Stimulated activated naive CD8-positive, alpha-beta T cell treated with anti-CD3 and anti-CD28 coated beads, Interleukin-15, Interleukin-2, amounts not matched to agents 100 ng/mL and 50 ng/mL, for 24 hours (primary cell): ENCODE data around the gene DOCK2.

Experiments
- H3K27ac Mint-ChIP-seq: one replicate; pipeline ENCODE4 v1.8.0; 2021; ENCODE audit warnings: mild to moderate bottlenecking, mixed read lengths
- H3K27me3 Mint-ChIP-seq: one replicate; pipeline ENCODE4 v1.8.0; 2021; ENCODE audit warnings: mixed read lengths
- H3K36me3 Mint-ChIP-seq: one replicate; pipeline ENCODE4 v1.8.0; 2021; ENCODE audit warnings: low read depth, mixed read lengths
- H3K4me1 Mint-ChIP-seq: one replicate; pipeline ENCODE4 v1.8.0; 2021; ENCODE audit warnings: low read depth, mixed read lengths
- H3K4me3 Mint-ChIP-seq: one replicate; pipeline ENCODE4 v1.8.0; 2021; ENCODE audit warnings: mild to moderate bottlenecking, mixed read lengths
- H3K9me3 Mint-ChIP-seq: one replicate; pipeline ENCODE4 v1.8.0; 2021; ENCODE audit warnings: mixed read lengths

The DOCK2 gene

DNA sequence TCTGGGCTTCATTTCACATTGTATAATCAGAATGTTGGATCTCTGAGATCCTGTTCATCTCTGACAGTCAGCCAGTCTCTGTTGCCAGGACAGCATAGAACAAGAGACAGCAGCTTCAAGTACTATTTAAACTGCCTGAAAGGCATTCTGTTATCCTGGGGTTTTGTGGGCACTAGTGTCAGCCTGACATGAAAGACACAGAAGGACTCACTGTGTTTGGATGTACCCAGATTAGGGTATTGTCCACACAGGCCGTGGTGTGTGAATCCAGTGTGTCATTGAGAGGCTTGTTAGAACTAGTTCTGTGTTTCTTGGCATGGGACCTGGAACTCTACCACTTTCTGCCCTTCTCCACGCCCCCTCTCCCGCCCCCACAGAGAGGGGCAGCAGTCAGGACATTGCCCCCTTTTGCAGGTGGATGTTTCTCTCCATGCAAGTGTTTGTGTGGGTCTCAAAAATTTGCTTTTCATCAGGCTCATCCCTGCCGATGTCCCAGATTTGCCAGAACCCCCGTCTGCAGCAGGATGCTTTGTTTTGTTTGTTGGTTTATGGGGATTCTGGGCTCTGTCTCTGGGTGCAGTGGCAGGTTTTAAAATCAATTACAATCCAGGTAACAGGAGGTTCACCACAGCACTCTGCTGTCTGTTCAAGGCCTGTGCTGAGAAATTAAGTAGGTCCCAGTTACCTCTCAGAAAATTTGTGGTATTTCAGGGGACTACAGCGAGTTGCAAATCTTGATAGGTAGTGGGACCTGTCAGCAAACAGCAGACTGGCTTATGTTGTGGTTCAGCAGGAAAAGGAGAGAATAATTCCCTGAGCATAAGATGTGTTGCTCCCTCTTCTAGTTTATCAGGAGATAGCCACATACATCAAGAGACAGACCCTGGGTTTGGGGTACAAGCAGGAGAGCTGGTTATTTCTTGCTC is 144.6 kb downstream of the DOCK2 start:
- Mint-ChIP-seq H3K9me3 (no peaks in the 10 kb centered on the region), H3K4me3 (no peak overlapping the region), H3K36me3 (peaks cover 44% of the 10 kb centered on the region), H3K27ac (no peak overlapping the region), H3K27me3 (no peaks in the 10 kb centered on the region), H3K4me1 (peaks cover 18% of the 10 kb centered on the region)

- Mint-ChIP-seq H3K4me1 (no peaks in the 10 kb centered on the region), H3K27ac (no peak overlapping the region), H3K27me3 (no peaks in the 10 kb centered on the region), H3K9me3 (no peaks in the 10 kb centered on the region), H3K4me3 (no peak overlapping the region), H3K36me3 (peaks cover 73% of the 10 kb centered on the region)
Measured at GRCh38 chr5:169785771-169786618, 148.9 kb downstream of the DOCK2 start.

- H3K27ac Mint-ChIP-seq: no peak overlapping the region
- peaks cover 81% of the 10 kb centered on the region for H3K36me3 Mint-ChIP-seq
- no peaks in the 10 kb centered on the region for H3K4me1 Mint-ChIP-seq
Measured at GRCh38 chr5:169788168-169788567, 151.1 kb downstream of the DOCK2 start.

DNA sequence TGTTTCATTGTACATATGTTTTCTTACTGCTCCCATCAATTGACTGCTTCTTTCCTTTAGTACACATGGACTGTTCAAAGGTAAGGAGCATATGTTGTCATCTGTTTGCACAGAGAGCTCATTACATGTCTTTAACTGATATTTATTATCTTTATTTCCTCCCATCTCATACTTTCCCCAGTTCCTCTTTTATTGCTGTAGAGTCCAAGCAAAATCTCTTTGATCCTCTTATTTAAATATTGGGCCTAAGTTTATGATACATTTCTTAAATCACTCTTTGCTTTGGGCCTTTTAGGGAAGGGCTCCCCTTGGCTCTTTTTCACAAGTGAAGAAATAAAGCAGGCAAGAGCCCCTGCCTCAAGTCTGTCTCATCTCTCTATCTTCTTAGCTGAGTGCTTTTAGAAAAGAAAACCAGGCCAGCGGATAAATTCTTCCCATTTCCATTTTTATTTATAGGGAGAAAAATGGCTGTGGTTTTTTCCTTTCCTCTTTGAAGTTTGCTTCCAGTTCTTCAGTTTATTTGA is 152.4 kb downstream of the DOCK2 start:
- H3K36me3 Mint-ChIP-seq: peaks cover 82% of the 10 kb centered on the region
- no peaks in the 10 kb centered on the region for H3K27me3 Mint-ChIP-seq
- no peak overlapping the region for H3K27ac Mint-ChIP-seq
- H3K4me3 Mint-ChIP-seq: no peak overlapping the region
- H3K4me1 Mint-ChIP-seq: no peaks in the 10 kb centered on the region
- H3K9me3 Mint-ChIP-seq: no peaks in the 10 kb centered on the region

More at GRCh38 chr5:169788168-169788567, 151.1 kb downstream of the DOCK2 start:
- no peak overlapping the region for H3K4me3 Mint-ChIP-seq
- H3K9me3 Mint-ChIP-seq: no peaks in the 10 kb centered on the region
- H3K27me3 Mint-ChIP-seq: no peaks in the 10 kb centered on the region

DNA sequence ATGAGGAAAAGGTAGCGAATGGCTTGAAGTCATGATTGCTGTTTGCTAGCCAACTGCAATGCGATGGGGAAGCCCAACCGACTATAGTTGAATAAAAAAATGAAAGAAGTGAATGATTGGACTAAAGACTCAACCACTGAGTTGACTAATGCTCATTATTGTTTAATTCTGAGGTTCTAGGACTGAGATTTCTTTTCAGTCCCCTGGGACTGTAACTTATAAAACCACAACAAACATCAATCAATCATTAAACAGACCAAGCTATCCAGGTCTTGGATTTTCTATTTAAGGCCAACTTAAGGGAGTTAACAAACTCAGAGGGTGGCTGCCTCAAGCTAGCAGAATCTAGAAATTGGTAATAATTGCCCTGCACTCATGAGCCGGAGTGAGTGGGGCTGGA is 154.2 kb downstream of the DOCK2 start:
- H3K27me3 Mint-ChIP-seq: no peaks in the 10 kb centered on the region
- no peak overlapping the region for H3K4me3 Mint-ChIP-seq
- peaks cover 80% of the 10 kb centered on the region for H3K36me3 Mint-ChIP-seq
- no peak overlapping the region for H3K27ac Mint-ChIP-seq
- H3K9me3 Mint-ChIP-seq: no peaks in the 10 kb centered on the region
- peaks cover 13% of the 10 kb centered on the region for H3K4me1 Mint-ChIP-seq

DNA sequence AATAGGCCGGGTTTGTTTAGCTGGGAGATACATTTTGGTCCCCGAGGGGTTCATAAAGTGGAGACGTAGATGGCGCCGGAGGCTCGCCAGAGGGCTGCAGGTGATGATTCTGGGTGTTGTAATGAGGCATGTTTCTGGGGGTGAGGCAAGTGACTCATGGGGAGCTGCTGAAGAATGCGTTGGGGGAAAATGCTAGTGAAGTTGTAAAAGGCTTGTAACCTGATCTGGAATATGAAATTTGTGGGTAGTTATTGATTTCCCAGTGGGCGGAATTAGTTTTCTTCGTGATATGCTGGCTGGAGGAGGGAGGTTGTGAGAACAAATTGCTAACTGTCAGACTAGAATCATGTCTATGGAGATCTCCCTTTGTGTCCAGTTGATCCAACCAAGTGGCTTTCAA is 158.3 kb downstream of the DOCK2 start:
- peaks cover 29% of the 10 kb centered on the region for H3K4me1 Mint-ChIP-seq
- H3K9me3 Mint-ChIP-seq: no peaks in the 10 kb centered on the region
- H3K27ac Mint-ChIP-seq: peak overlapping the region; percentile 80
- H3K4me3 Mint-ChIP-seq: no peak overlapping the region
- no peaks in the 10 kb centered on the region for H3K27me3 Mint-ChIP-seq
- peaks cover 82% of the 10 kb centered on the region for H3K36me3 Mint-ChIP-seq

DNA sequence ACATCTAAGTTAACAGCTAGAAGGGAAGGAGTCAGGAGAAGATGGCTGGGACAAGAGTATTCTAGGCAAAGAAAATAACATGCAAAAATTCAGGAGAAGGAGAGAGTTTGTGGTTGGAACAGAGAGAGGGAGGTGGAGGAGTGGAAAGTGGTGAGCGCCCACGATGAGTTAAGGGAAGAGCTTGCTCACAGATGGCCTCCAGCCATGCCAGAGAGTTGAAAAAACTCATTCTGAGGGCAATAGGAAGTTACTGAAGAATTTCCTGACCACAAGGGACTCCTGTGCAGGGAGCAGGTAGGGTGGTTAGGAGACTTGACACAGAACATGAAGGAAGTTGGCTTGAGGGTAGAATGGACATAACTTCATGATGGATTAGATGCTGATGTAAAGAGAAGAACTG is 159.7 kb downstream of the DOCK2 start:
- H3K36me3 Mint-ChIP-seq: peaks cover 78% of the 10 kb centered on the region
- H3K9me3 Mint-ChIP-seq: no peaks in the 10 kb centered on the region
- peaks cover 40% of the 10 kb centered on the region for H3K4me1 Mint-ChIP-seq
- peak overlapping the region; percentile 14 for H3K4me3 Mint-ChIP-seq
- H3K27ac Mint-ChIP-seq: peak overlapping the region; percentile 80
- no peaks in the 10 kb centered on the region for H3K27me3 Mint-ChIP-seq

DNA sequence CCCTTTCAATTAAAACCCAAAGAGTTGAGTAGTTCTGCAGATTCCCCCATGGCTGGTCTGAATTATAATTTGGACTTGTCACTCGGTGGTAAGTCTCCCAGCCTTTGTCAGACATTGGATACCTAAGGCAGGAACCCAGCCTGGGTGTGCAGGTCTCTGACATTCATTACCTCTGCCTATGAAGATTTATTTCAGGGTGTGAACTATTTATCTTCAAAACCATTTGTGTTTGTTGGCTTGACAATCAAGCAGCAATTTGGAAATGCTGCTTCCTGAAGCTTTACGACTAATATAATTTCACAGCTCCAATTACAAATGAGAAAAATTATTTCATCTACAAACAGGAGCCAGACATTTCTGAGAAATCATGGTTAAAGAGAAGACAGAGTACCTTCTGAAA is 160.5 kb downstream of the DOCK2 start:
- Mint-ChIP-seq H3K4me1 (peaks cover 47% of the 10 kb centered on the region), H3K27me3 (no peaks in the 10 kb centered on the region), H3K36me3 (peaks cover 81% of the 10 kb centered on the region)

GRCh38 chr5:169798438-169798837 is 161.4 kb downstream of the DOCK2 start:
- no peak overlapping the region for H3K27ac Mint-ChIP-seq
- H3K27me3 Mint-ChIP-seq: no peaks in the 10 kb centered on the region
- H3K9me3 Mint-ChIP-seq: no peaks in the 10 kb centered on the region
- H3K36me3 Mint-ChIP-seq: peaks cover 82% of the 10 kb centered on the region
- no peak overlapping the region for H3K4me3 Mint-ChIP-seq
- peaks cover 49% of the 10 kb centered on the region for H3K4me1 Mint-ChIP-seq

More for the DNA sequence above, 160.5 kb downstream of the DOCK2 start:
- Mint-ChIP-seq H3K27ac (no peak overlapping the region), H3K9me3 (no peaks in the 10 kb centered on the region), H3K4me3 (no peak overlapping the region)

GRCh38 chr5:169798906-169799660 is 162.0 kb downstream of the DOCK2 start:
- H3K27ac Mint-ChIP-seq: no peak overlapping the region
- H3K4me1 Mint-ChIP-seq: peaks cover 56% of the 10 kb centered on the region
- no peaks in the 10 kb centered on the region for H3K9me3 Mint-ChIP-seq
- peaks cover 82% of the 10 kb centered on the region for H3K36me3 Mint-ChIP-seq
- H3K4me3 Mint-ChIP-seq: no peak overlapping the region
- no peaks in the 10 kb centered on the region for H3K27me3 Mint-ChIP-seq

DNA sequence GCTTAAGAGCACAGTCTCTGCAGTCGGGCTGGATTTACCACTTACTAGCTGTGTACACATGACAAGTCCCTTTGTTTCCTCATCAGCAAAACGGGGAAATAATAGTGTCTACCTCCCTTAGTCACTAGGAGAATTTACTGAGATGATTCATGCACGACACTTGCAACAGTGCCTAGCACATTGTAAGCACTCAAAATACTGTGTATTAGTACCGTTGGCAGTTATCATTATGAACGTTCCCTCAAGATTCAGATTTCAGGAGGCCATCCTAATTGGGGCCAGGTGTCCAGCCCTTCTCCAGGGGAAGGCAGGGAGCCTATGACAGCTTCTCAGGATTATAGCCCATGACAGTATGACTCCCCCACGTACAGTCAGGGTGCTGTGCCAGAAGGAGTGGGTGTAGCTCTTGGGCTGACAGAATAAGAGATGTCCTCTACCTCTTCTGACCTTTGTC is 164.3 kb downstream of the DOCK2 start:
- Mint-ChIP-seq H3K27me3 (no peaks in the 10 kb centered on the region), H3K36me3 (peaks cover 81% of the 10 kb centered on the region), H3K27ac (peak overlapping the region; percentile 71), H3K4me1 (peaks cover 62% of the 10 kb centered on the region), H3K9me3 (no peaks in the 10 kb centered on the region), H3K4me3 (no peak overlapping the region)

DNA sequence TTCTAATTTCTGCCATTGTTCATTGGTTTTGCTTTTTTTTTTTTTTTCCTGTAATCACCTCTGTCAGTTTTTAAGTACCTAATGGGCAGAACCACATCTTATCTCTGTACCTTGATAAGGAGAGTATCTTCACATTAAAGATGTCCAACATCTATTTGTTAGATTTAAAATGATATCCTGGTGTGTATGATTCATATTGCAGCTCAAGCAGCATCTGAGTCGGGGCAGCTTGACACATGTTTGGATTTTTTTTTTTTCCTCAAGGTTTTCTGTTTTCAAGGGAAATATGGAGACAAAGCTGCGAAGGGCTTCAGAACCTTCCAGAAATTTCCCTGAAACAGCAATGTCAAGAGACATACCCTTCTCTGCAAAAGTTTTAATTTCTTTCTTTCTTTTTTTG is 164.7 kb downstream of the DOCK2 start:
- Mint-ChIP-seq H3K9me3 (no peaks in the 10 kb centered on the region), H3K27me3 (no peaks in the 10 kb centered on the region), H3K4me3 (no peak overlapping the region), H3K4me1 (peaks cover 62% of the 10 kb centered on the region), H3K36me3 (peaks cover 80% of the 10 kb centered on the region), H3K27ac (peak overlapping the region; percentile 71)

GRCh38 chr5:169803077-169803981 is 166.3 kb downstream of the DOCK2 start:
- peaks cover 76% of the 10 kb centered on the region for H3K36me3 Mint-ChIP-seq
- H3K4me1 Mint-ChIP-seq: peaks cover 56% of the 10 kb centered on the region
- no peaks in the 10 kb centered on the region for H3K27me3 Mint-ChIP-seq
- peak overlapping the region; percentile 21 for H3K27ac Mint-ChIP-seq
- no peaks in the 10 kb centered on the region for H3K9me3 Mint-ChIP-seq
- no peak overlapping the region for H3K4me3 Mint-ChIP-seq
